GM21619 (cell line): ENCODE measurements around the gene MEP1B.
"Not testable (repeated sequence)": the region's sequence is repeated elsewhere in the genome, so short reads cannot be mapped to it uniquely, and the experiment has no call there.

ENCODE experiments used
- ATAC-seq: cut with Tn5 transposase; IDR thresholded peaks from one replicate; pipeline ENCODE4 v1.9.1; 2021; ENCODE audit not compliant: unreplicated experiment

Gene MEP1B

GRCh38 chr18:32208577-32208976 lies 18.7 kb downstream of the MEP1B start:
- no peak for ATAC-seq

- ATAC-seq, result no peak
Measured at GRCh38 chr18:32209685-32210445, 20.0 kb downstream of the MEP1B start.

- no peak for ATAC-seq
Measured at GRCh38 chr18:32213693-32214092, 23.9 kb downstream of the MEP1B start.

GRCh38 chr18:32216390-32216789 lies 26.6 kb downstream of the MEP1B start:
- no peak for ATAC-seq

- no peak for ATAC-seq
Measured at GRCh38 chr18:32219431-32220018, 29.7 kb downstream of the MEP1B start.

- ATAC-seq, result not testable (repeated sequence)
Measured at GRCh38 chr18:32233348-32233747, 43.5 kb downstream of the MEP1B start.

- no peak for ATAC-seq
Measured at GRCh38 chr18:32237049-32237448, 47.2 kb downstream of the MEP1B start.

GRCh38 chr18:32238635-32239268 lies 48.9 kb downstream of the MEP1B start:
- ATAC-seq, result no peak

- no peak for ATAC-seq
Measured at GRCh38 chr18:32242395-32242794, 52.6 kb downstream of the MEP1B start.

GRCh38 chr18:32243358-32243757 lies 53.5 kb downstream of the MEP1B start:
- no peak for ATAC-seq

GRCh38 chr18:32244881-32245280 lies 55.0 kb downstream of the MEP1B start:
- no peak for ATAC-seq

GRCh38 chr18:32249147-32249929 lies 59.5 kb downstream of the MEP1B start:
- no peak for ATAC-seq

- no peak for ATAC-seq
Measured at GRCh38 chr18:32251466-32251865, 61.6 kb downstream of the MEP1B start.

GRCh38 chr18:32252141-32252860 lies 62.5 kb downstream of the MEP1B start:
- no peak for ATAC-seq

GRCh38 chr18:32255570-32255969 lies 65.7 kb downstream of the MEP1B start:
- ATAC-seq, result no peak

GRCh38 chr18:32257084-32257785 lies 67.4 kb downstream of the MEP1B start:
- ATAC-seq, result no peak

GRCh38 chr18:32258148-32258547 lies 68.3 kb downstream of the MEP1B start:
- ATAC-seq, result no peak

GRCh38 chr18:32258558-32259204 lies 68.8 kb downstream of the MEP1B start:
- no peak for ATAC-seq

- ATAC-seq, result no peak
Measured at GRCh38 chr18:32259553-32259952, 69.7 kb downstream of the MEP1B start.

- no peak for ATAC-seq
Measured at GRCh38 chr18:32261003-32261402, 71.2 kb downstream of the MEP1B start.
